Stimulated activated CD4-positive, alpha-beta T cell treated with anti-CD3 and anti-CD28 coated beads, Interleukin-12 subunit alpha, Interleukin-12 subunit beta, amount 100 ng/mL, for 48 hours (primary cell): ENCODE measurements around the gene NALF2.

Experiments used
- DNase-seq, 3 donors: peaks; one replicate each; pipeline ENCODE4 v3.0.0-alpha.2; 2020; ENCODE audit warnings: low read depth in 2 of 3, low spot score in 1 of 3

The NALF2 gene

DNA sequence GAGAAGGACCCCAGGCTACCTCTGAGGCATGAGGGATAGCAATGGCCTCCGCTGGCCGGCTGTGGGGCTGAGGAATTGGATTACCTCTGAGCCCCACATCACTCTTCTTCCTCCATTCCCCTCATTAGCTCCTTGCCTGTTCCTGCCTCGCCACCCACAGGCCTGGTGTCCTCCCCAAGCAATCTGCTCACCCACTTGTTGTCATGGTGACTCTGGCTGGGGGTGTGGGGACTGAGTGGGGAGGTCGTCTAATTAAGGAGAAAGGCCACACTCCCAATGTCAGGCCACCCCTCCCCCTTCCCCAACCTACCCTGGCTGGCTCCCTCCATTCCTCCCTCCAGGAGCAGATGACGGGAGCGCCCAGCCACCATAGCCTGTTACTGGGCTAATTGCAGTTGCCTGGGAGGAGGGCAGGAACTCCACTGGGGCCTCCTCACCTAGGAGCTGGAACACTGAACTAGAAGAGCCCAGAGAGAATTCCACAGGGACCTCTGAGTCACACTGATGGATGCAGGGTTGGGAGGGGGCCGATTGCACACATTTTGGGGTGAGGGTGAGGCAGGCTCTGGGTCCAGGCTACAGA lies 20.7 kb downstream of the NALF2 start:
- no peak for DNase-seq

DNA sequence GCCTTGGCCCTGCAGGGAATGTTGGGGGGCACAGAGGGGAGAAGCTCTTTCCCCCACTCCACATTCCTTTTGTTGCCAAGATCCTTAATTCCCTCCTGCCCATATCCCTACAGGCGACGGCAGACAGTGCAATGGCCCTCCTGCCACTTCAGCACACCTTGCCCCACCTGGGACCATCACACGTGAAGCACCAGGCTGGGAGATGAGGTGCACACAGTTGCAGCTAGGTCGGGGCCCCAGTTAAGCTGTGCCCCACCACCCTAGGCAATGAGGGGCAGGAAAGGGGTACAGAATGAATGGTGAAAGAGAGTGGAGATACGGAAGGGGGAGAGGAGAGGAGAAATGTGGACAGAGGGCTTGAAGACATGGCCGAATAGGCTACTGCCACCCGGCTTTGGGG lies 26.2 kb downstream of the NALF2 start:
- DNase-seq: no peak

DNA sequence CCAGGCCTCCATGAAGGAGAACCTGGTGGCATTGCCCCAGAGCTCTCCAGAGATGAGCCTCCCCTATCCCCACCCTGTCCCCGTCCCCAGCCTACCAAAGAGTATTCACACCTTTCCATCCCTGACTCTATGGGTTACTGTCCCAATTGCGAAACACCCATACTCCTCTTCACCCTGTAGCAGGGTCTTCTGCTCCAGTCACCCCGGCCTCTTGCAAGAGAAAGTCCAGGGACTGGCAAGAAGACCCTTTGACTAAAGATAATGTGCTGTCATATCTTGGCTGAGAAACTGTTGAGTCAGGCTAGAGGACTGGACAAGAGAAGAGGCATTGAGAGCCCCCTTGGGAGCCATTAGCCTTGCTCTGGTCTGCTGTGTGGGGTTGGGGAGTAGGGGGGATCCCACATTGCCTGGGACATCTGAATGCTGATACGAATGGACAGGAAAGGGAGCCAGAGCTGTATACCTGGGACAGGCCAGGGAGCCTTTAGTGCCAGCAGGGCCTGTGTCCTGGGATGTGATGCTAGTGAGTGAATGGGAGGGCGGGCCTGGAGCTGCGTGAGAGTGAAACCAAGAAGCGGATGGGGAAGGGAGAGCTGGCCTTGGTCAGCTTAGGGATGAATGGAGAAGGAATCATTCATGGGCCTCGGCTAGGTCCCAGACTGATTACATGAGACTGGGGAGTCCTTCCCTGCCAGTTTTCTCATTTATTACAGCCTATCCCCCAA lies 27.1 kb downstream of the NALF2 start:
- no peak for DNase-seq

DNA sequence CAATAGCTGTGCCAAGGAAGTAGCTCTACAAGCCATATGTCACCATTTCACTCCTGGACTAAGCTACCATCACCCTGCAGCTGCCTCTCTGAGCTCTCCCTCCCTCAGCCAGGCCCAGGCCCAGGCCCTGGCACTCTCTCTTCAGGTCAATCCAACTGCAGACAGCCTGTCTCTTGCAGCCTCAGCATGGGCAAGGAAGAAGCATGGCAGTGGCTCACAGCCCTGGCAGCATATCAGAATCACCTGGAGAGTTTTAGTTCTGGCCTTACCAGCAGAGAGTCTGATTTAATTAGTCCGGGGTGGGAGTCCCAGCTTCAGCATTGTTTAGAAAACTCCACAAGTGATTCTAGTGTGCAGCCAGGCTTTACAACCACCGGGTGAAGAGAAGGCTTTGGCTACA lies 31.5 kb downstream of the NALF2 start:
- DNase-seq: no peak

DNA sequence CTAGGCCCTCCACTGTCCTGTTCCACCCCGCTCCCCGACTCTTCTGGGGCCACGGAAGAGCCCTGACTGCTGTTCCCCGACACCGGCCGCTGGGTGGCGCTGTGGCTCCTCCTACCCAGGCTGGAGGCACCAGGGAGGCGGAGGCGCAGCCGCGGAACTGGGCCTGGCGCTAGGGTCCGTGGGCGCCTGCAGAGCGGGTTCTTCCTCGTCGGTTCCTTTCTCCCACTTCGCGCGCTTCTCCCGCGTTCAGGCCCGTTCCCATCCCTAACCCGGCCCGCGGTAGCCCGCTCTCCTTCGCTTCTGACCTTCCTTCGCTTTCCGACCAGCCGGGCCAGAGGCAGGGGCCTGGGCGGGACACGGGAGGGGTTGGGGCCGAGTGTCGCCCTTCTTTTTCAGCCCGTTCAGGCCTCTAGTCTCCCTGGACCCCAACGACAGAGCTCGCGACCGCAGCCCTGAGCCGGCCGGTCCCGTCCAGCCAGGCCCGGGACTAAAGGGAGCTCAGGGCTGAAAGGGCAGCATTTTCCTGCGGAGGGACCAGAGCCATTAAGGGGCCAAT lies 34.3 kb downstream of the NALF2 start:
- DNase-seq: peak; percentile 47 to 65 (median 64)

DNA sequence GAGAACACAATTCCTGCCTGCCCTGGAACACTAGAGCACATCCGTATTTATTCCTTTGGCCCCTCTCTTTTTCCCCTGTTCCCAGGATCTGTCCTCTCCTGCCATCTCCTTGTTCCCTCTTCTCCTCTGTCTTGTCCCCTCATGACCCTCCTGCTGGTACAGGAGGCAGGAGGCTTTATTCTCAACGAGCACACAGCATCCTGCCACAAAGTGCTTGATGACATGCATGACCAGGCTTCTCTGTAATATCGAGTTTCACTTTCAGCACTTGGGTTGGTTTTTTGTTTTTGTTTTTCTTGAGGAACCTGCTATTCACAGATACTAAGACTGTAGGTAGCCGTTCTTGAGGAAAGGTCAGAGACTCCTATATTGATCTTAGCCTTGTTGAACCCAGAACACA lies 35.3 kb downstream of the NALF2 start:
- DNase-seq: no peak

DNA sequence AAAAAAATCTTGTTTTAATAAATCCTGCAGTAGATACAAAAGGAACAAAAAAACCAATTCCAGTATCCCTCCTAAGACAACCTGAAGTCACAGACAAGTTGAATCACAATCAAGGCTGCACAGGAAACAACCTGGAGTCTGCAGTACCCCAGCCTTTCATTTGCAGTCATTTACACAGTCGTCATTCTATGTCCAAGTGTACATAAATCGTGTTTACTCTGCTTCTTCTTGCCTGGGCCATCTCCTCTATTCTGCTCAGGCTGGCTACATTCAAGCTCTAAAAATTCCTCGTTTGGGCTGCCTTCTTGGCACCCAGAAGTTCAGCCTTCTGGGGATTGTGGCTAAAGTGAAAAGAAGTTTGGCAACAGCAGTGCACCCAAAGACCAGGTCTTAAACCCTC lies 37.8 kb downstream of the NALF2 start:
- DNase-seq: no peak

DNA sequence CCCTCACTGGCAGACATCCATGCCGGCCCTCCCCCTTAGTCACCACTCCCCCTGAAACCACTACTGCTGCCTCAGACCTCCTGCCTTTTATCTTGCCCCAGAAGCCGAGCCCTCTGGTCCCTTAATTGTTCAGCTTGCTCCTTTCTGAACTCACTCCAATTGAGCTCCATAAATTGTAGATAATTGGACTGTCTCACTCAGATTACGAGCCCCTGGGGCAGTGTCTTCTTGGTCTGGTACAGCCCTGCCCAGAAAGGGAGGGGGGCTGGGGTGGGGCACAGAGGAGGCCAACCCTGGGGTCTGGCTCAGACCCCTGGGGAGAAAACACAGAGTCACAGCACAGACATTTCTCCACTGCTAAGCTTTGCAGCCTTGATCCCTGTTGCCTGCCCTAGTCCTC lies 39.4 kb downstream of the NALF2 start:
- no peak for DNase-seq

DNA sequence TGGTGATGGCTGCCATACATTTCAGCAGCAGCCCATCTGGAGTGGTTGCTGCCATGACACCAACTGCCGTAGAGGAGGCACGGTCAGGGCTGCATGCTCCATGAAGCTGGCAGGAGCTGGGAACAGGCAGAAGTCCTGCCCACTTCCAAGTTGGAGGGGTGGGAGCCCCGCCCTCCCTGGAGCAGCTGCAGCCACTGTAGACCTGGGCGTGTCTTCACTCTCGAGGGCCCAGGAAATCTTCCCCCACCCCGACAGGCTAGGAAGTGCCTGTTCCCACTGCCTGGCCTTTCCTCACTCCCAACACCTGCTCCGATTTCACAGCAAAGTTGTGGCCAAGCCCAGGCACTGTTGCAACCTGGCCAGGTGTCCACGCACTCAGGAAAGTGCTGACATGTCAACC lies 42.3 kb downstream of the NALF2 start:
- DNase-seq: no peak

DNA sequence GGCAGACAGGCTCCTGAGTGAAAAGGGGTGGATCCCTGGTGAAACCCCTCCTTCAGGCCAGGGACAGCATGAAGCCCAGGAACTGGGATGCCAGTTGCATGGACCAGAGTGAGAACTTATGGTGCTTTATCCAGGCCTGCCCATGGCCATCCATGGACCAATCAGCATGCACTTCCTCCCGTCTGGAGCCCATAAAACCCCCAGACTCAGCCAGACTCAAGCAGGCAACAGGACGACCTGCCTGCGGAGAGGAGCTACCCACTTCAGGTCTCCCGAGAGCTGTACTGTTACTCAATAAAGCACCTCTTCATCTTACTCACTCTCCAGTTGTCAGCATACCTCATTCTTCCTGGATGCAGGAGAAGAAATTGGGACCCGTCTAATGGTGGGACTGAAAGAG lies 42.9 kb downstream of the NALF2 start:
- DNase-seq: no peak

DNA sequence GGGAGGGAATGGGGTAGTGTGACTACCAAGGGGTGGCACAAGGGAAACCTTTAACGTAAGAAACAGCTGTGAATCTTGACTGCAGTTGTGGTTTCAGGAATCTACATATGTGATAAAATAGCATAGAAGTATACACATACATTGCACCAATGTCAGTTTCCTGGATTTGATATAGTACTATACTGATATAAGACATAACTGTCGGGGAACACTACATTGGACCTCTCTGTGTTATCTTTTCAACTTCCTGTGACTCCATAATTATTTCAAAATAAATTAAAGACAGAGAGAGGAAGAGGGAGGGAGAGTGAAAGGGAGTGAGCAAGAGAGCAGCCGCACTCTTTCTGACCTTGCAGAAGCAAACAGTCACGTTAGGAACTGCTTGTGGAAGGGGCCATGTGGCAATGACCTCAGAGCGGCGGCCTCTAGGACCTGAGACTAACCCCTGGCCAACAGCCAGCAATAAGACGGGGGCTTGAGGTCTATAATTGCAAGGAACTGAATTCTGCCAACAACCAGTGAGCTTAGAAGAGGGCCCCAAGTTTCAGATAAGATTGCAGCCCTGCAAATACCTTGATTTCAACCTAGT lies 47.4 kb downstream of the NALF2 start:
- no peak for DNase-seq

DNA sequence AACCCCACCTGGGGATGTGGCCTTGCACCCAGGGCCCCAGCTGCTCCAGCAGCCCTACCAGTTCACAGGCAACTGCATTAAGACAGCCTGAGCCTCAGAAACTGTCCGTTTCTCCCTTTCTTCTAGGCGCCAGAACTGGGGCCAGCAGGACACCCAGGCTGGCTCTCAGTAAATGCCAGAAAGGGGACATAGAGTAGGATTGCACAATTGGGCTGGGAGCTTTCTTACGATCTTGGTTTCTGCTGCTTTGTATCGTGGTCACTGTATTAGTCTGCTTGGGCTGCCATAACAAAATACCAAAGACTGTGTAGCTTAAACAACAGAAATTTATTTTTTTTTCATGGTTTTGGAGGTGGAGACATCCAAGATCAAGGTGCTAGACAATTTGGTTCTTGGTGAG lies 48.4 kb downstream of the NALF2 start:
- DNase-seq: no peak
